ENCODE data around the gene PPM1M. TPM values are rescaled to one million over a fixed set of nuclear protein-coding genes. Genes with fewer than 3 reads are reported as not detected.

Gene PPM1M
- total and polyA plus RNA-seq, 3 experiments from 2014 or later = 56.6 to 81.8 (median 60.8) TPM

DNA sequence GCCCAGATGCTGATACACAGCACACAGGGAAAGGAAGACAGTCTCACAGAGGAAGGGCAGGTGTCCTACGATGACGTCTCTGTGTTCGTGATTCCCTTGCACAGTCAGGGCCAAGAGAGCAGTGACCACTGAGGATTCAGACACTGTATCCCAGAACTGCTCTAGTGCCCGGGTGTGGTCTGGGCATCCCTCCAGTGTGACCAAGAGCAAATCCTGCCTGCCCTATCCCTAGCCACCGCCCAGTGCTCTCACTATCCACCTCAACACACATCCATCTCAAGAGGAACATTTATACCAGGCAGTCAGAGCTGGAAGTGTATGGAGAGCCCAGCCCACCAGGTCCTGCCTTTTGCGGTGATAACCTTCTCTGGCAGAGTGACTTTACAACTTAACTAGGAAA lies 4.1 kb downstream of the PPM1M start:
- Histone ChIP-seq H3K4me1 (ENCODE audit: insufficient read depth, low read length) (peaks cover 86% of the 10 kb centered on the region), H3K36me3 (ENCODE audit: insufficient read depth, low read length) (peaks cover 10% of the 10 kb centered on the region), H3K27me3 (ENCODE audit: insufficient read depth, low read length, poor library complexity, severe bottlenecking) (no peaks in the 10 kb centered on the region), H3K4me3 (ENCODE audit: low read length) (no peak overlapping the region), H3K9me3 (ENCODE audit: low read length) (no peaks in the 10 kb centered on the region), H3K27ac (ENCODE audit: low read depth, low read length) (no peak overlapping the region)
- DNase-seq = peak in 1 of 5 donors; percentile 41
- Mint-ChIP-seq H3K9me3 (peaks cover 0 to 2% (median 0%) of the 10 kb centered on the region in 5 donors), H3K27me3 (peaks cover 0 to 2% of the 10 kb centered on the region in 2 donors), H3K4me1 (peaks cover 73 to 93% (median 84%) of the 10 kb centered on the region in 3 donors), H3K36me3 (peaks cover 0 to 71% (median 15%) of the 10 kb centered on the region in 3 donors), H3K4me3 (peak overlapping the region in 5 of 7 donors; percentile 8 to 65 (median 16)), H3K27ac (peak overlapping the region; percentile 86 to 100 (median 94))
- POLR2A ChIA-PET = interaction anchor here (0.7 to 2.5 kb wide), 5 partner anchors 11 to 32 kb away, joined by 4 to 12 read pairs (median 10); partner anchors contain the start of genes TWF2 and WDR82
- CTCF ChIA-PET = interaction anchor here (1.7 to 14.4 kb wide), 4 partner anchors 10 to 90 kb away, joined by 8 to 156 read pairs (median 48); partner anchors contain the start of genes TWF2 and WDR82

DNA sequence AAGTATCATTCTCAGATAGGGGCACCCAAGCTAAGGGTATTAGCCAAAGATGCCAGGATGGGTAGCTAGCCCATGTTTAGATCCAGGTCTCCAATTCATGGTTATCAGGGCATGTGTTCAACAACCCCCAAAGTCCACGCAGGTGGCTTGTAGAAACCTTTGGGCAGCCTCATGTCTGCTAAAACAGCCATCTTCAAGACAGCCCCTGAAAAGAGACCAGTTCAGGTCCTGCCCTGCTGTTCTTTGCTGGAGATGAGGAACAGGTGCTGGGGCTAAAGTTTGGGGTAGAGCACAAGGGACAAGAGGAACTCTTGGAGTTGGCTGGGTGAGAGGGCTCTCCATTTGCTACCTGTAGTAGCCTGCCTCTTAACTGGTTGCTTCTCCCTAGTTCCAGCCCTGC lies 4.6 kb downstream of the PPM1M start:
- Histone ChIP-seq H3K9me3 (ENCODE audit: low read length) (no peaks in the 10 kb centered on the region), H3K27me3 (ENCODE audit: insufficient read depth, low read length, poor library complexity, severe bottlenecking) (no peaks in the 10 kb centered on the region), H3K36me3 (ENCODE audit: insufficient read depth, low read length) (peaks cover 11% of the 10 kb centered on the region), H3K27ac (ENCODE audit: low read depth, low read length) (no peak overlapping the region), H3K4me3 (ENCODE audit: low read length) (no peak overlapping the region), H3K4me1 (ENCODE audit: insufficient read depth, low read length) (peaks cover 86% of the 10 kb centered on the region)
- Mint-ChIP-seq H3K4me1 (peaks cover 71 to 93% (median 84%) of the 10 kb centered on the region in 3 donors), H3K4me3 (peak overlapping the region in 3 of 7 donors; percentile 3 to 63 (median 13)), H3K9me3 (peaks cover 0 to 2% (median 0%) of the 10 kb centered on the region in 5 donors), H3K36me3 (peaks cover 0 to 74% (median 15%) of the 10 kb centered on the region in 3 donors), H3K27me3 (peaks cover 0 to 2% of the 10 kb centered on the region in 2 donors), H3K27ac (peak overlapping the region in 7 of 8 donors; percentile 86 to 100 (median 97))
- ChIA-PET POLR2A (interaction anchor here (0.7 to 4.8 kb wide), 3 partner anchors 21 to 32 kb away, joined by 4 to 86 read pairs (median 7); partner anchors contain the start of gene WDR82), CTCF (interaction anchor here (4.4 to 14.4 kb wide), 3 partner anchors 11 to 30 kb away, joined by 26 to 156 read pairs (median 71); partner anchors contain the start of genes TWF2 and WDR82)
- DNase-seq = peak in 1 of 5 donors; percentile 28

- CTCF ChIA-PET = interaction anchor here (0.6 to 14.4 kb wide), 13 partner anchors 10 to 85 kb away, joined by 3 to 156 read pairs (median 9); partner anchors contain the start of genes GLYCTK, TWF2 and WDR82
- H3K4me3 Mint-ChIP-seq = peak overlapping the region; percentile 76 to 92 (median 89)
- peaks cover 77 to 96% (median 93%) of the 10 kb centered on the region in 3 donors for H3K4me1 Mint-ChIP-seq
- H3K27me3 Mint-ChIP-seq = peaks cover 0 to 2% of the 10 kb centered on the region in 2 donors
- peaks cover 93% of the 10 kb centered on the region for H3K4me1 ChIP-seq (ENCODE audit: insufficient read depth, low read length)
- H3K27ac Mint-ChIP-seq = peak overlapping the region; percentile 95 to 100 (median 100)
- H3K36me3 Mint-ChIP-seq = peaks cover 0 to 84% (median 32%) of the 10 kb centered on the region in 3 donors
- H3K27me3 ChIP-seq (ENCODE audit: insufficient read depth, low read length, poor library complexity, severe bottlenecking) = no peaks in the 10 kb centered on the region
- DNase-seq = peak; percentile 70 to 95 (median 94)
- peak overlapping the region; percentile 77 for H3K27ac ChIP-seq (ENCODE audit: low read depth, low read length)
- peak overlapping the region; percentile 57 for H3K4me3 ChIP-seq (ENCODE audit: low read length)
- H3K9me3 ChIP-seq (ENCODE audit: low read length) = no peaks in the 10 kb centered on the region
- POLR2A ChIA-PET = interaction anchor here (0.6 to 4.8 kb wide), 14 partner anchors 9 to 225 kb away, joined by 3 to 86 read pairs (median 8); partner anchors contain the start of genes GLYCTK, POC1A, TWF2 and WDR82
- peaks cover 0 to 2% (median 0%) of the 10 kb centered on the region in 5 donors for H3K9me3 Mint-ChIP-seq
- H3K36me3 ChIP-seq (ENCODE audit: insufficient read depth, low read length) = peaks cover 45% of the 10 kb centered on the region
These were observed 8.1 kb downstream of the PPM1M start for GRCh38 chr3:52253314-52254304.

GRCh38 chr3:52254608-52255007 lies 9.0 kb downstream of the PPM1M start:
- Mint-ChIP-seq H3K4me3 (peak overlapping the region in 2 of 7 donors; percentile 90 to 92), H3K27me3 (peaks cover 0 to 2% of the 10 kb centered on the region in 2 donors), H3K9me3 (peaks cover 0 to 2% (median 0%) of the 10 kb centered on the region in 5 donors), H3K36me3 (peaks cover 0 to 84% (median 36%) of the 10 kb centered on the region in 3 donors), H3K27ac (peak overlapping the region; percentile 95 to 100 (median 100)), H3K4me1 (peaks cover 76 to 96% (median 93%) of the 10 kb centered on the region in 3 donors)
- Histone ChIP-seq H3K4me3 (ENCODE audit: low read length) (peak overlapping the region; percentile 39), H3K9me3 (ENCODE audit: low read length) (no peaks in the 10 kb centered on the region), H3K27me3 (ENCODE audit: insufficient read depth, low read length, poor library complexity, severe bottlenecking) (no peaks in the 10 kb centered on the region), H3K4me1 (ENCODE audit: insufficient read depth, low read length) (peaks cover 93% of the 10 kb centered on the region), H3K36me3 (ENCODE audit: insufficient read depth, low read length) (peaks cover 55% of the 10 kb centered on the region), H3K27ac (ENCODE audit: low read depth, low read length) (no peak overlapping the region)
- ChIA-PET CTCF (interaction anchor here (0.6 to 14.4 kb wide), 6 partner anchors 8 to 84 kb away, joined by 3 to 156 read pairs (median 27); partner anchors contain the start of genes TWF2 and WDR82), POLR2A (interaction anchor here (3.2 to 4.8 kb wide), 3 partner anchors 11 to 24 kb away, joined by 27 to 86 read pairs (median 31); partner anchors contain the start of genes TWF2 and WDR82)
- no peak for DNase-seq

GRCh38 chr3:52256159-52256558 lies 10.6 kb downstream of the PPM1M start:
- peaks cover 0 to 2% of the 10 kb centered on the region in 2 donors for H3K27me3 Mint-ChIP-seq
- Histone ChIP-seq H3K27me3 (ENCODE audit: insufficient read depth, low read length, poor library complexity, severe bottlenecking) (no peaks in the 10 kb centered on the region), H3K4me3 (ENCODE audit: low read length) (no peak overlapping the region), H3K4me1 (ENCODE audit: insufficient read depth, low read length) (peaks cover 92% of the 10 kb centered on the region), H3K36me3 (ENCODE audit: insufficient read depth, low read length) (peaks cover 70% of the 10 kb centered on the region), H3K27ac (ENCODE audit: low read depth, low read length) (no peak overlapping the region), H3K9me3 (ENCODE audit: low read length) (no peaks in the 10 kb centered on the region)
- H3K4me1 Mint-ChIP-seq = peaks cover 71 to 97% (median 93%) of the 10 kb centered on the region in 3 donors
- peak overlapping the region in 2 of 7 donors; percentile 2 to 6 for H3K4me3 Mint-ChIP-seq
- H3K9me3 Mint-ChIP-seq = peaks cover 0 to 2% (median 0%) of the 10 kb centered on the region in 5 donors
- peak overlapping the region; percentile 81 to 100 (median 99) for H3K27ac Mint-ChIP-seq
- DNase-seq = no peak
- POLR2A ChIA-PET = interaction anchor here (0.6 to 1.4 kb wide), 2 partner anchors 15 to 25 kb away, joined by 6 to 8 read pairs; no protein-coding TSS in a partner anchor
- H3K36me3 Mint-ChIP-seq = peaks cover 4 to 86% (median 41%) of the 10 kb centered on the region in 3 donors
- CTCF ChIA-PET = interaction anchor here (1.0 to 14.4 kb wide), 4 partner anchors 16 to 83 kb away, joined by 3 to 156 read pairs (median 12); partner anchors contain the start of gene WDR82

GRCh38 chr3:52256622-52257021 lies 11.1 kb downstream of the PPM1M start:
- ChIA-PET CTCF (interaction anchor here (0.8 to 14.4 kb wide), 4 partner anchors 16 to 26 kb away, joined by 3 to 156 read pairs (median 3); partner anchors contain the start of gene WDR82), POLR2A (interaction anchor here (0.6 to 1.4 kb wide), 2 partner anchors 15 to 24 kb away, joined by 6 to 8 read pairs; no protein-coding TSS in a partner anchor)
- Mint-ChIP-seq H3K9me3 (peaks cover 0 to 2% (median 0%) of the 10 kb centered on the region in 5 donors), H3K4me3 (peak overlapping the region in 1 of 7 donors; percentile 15), H3K27ac (peak overlapping the region; percentile 81 to 100 (median 96)), H3K36me3 (peaks cover 4 to 91% (median 42%) of the 10 kb centered on the region in 3 donors), H3K4me1 (peaks cover 76 to 98% (median 97%) of the 10 kb centered on the region in 3 donors), H3K27me3 (peaks cover 0 to 2% of the 10 kb centered on the region in 2 donors)
- DNase-seq = peak in 1 of 5 donors; percentile 33
- no peak overlapping the region for H3K27ac ChIP-seq (ENCODE audit: low read depth, low read length)
- H3K36me3 ChIP-seq (ENCODE audit: insufficient read depth, low read length) = peaks cover 74% of the 10 kb centered on the region
- peaks cover 93% of the 10 kb centered on the region for H3K4me1 ChIP-seq (ENCODE audit: insufficient read depth, low read length)
- H3K9me3 ChIP-seq (ENCODE audit: low read length) = no peaks in the 10 kb centered on the region
- H3K27me3 ChIP-seq (ENCODE audit: insufficient read depth, low read length, poor library complexity, severe bottlenecking) = no peaks in the 10 kb centered on the region
- H3K4me3 ChIP-seq (ENCODE audit: low read length) = no peak overlapping the region

DNA sequence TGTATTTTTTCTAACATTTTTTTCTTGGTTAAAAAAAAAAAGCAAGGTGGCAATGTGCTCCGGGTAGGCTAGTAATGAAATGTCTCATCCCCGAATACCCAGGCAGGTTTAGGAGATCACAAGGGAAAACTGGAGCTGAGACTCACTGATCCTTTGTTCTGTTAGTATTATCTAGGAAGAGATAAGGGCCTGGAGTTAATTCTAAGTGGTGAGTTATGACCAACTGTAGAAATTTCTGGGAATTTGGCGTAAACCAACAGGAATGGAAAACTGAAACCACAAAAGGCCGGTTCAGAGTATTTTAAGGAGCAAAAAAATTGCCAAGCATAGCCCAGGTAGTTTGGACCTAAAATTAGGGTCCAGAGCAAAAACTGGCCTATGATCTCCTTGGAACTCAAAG lies 12.4 kb downstream of the PPM1M start:
- ChIA-PET CTCF (no interaction called here), POLR2A (no interaction called here)
- H3K36me3 Mint-ChIP-seq = peaks cover 4 to 95% (median 41%) of the 10 kb centered on the region in 3 donors
- H3K4me3 ChIP-seq (ENCODE audit: low read length) = no peak overlapping the region
- H3K4me1 Mint-ChIP-seq = peaks cover 82 to 98% (median 97%) of the 10 kb centered on the region in 3 donors
- H3K27me3 ChIP-seq (ENCODE audit: insufficient read depth, low read length, poor library complexity, severe bottlenecking) = no peaks in the 10 kb centered on the region
- peaks cover 0 to 2% (median 0%) of the 10 kb centered on the region in 5 donors for H3K9me3 Mint-ChIP-seq
- H3K4me3 Mint-ChIP-seq = no peak overlapping the region
- peaks cover 87% of the 10 kb centered on the region for H3K36me3 ChIP-seq (ENCODE audit: insufficient read depth, low read length)
- H3K27ac Mint-ChIP-seq = peak overlapping the region; percentile 43 to 100 (median 90)
- no peaks in the 10 kb centered on the region for H3K9me3 ChIP-seq (ENCODE audit: low read length)
- no peak overlapping the region for H3K27ac ChIP-seq (ENCODE audit: low read depth, low read length)
- peaks cover 0 to 2% of the 10 kb centered on the region in 2 donors for H3K27me3 Mint-ChIP-seq
- peaks cover 93% of the 10 kb centered on the region for H3K4me1 ChIP-seq (ENCODE audit: insufficient read depth, low read length)
- no peak for DNase-seq

Data from CD8-positive, alpha-beta memory T cell (primary cell).